ENCODE results near the gene CSNK2A1. TPM values are rescaled to one million over a fixed set of nuclear protein-coding genes. Genes with fewer than 3 reads are reported as not detected.

The CSNK2A1 gene
- total RNA-seq, 2 donors from 2014 or later = 107 to 144 TPM

GRCh38 chr20:483815-484644 lies 59.6 kb downstream of the CSNK2A1 start:
- intact Hi-C loops (cut with DNase I) = no loop called here
- DNase-seq = no peak
- Histone ChIP-seq H3K36me3 (peaks cover 4% of the 10 kb centered on the region), H3K27me3 (no peaks in the 10 kb centered on the region), H3K4me1 (no peaks in the 10 kb centered on the region), H3K9ac (ENCODE audit: low read depth in 2 of 2, low read length in 2 of 2) (no peak overlapping the region), H3K9me3 (no peaks in the 10 kb centered on the region), H3K4me3 (no peak overlapping the region), H3K27ac (no peak overlapping the region)
- no peak for TF ChIP-seq CTCF (IDR thresholded peaks at IDR 0.05)

- Histone ChIP-seq H3K27ac (no peak overlapping the region), H3K9me3 (no peaks in the 10 kb centered on the region), H3K4me3 (no peak overlapping the region), H3K4me1 (no peaks in the 10 kb centered on the region), H3K27me3 (no peaks in the 10 kb centered on the region), H3K36me3 (peaks cover 10% of the 10 kb centered on the region), H3K9ac (ENCODE audit: low read depth in 2 of 2, low read length in 2 of 2) (no peak overlapping the region)
- DNase-seq = no peak
- intact Hi-C loops (cut with DNase I) = no loop called here
- no peak for TF ChIP-seq CTCF (IDR thresholded peaks at IDR 0.05)
Observed at GRCh38 chr20:481167-481566, 62.4 kb downstream of the CSNK2A1 start.

GRCh38 chr20:480044-480443 lies 63.5 kb downstream of the CSNK2A1 start:
- Histone ChIP-seq H3K9me3 (no peaks in the 10 kb centered on the region), H3K9ac (ENCODE audit: low read depth in 2 of 2, low read length in 2 of 2) (no peak overlapping the region), H3K27ac (no peak overlapping the region), H3K36me3 (peaks cover 10% of the 10 kb centered on the region), H3K4me3 (no peak overlapping the region), H3K4me1 (peaks cover 4% of the 10 kb centered on the region), H3K27me3 (no peaks in the 10 kb centered on the region)
- DNase-seq = no peak
- intact Hi-C loops (cut with DNase I) = no loop called here
- TF ChIP-seq CTCF (IDR thresholded peaks at IDR 0.05) = no peak

- H3K36me3 ChIP-seq = peaks cover 10% of the 10 kb centered on the region
- no peak overlapping the region for H3K27ac ChIP-seq
- TF ChIP-seq CTCF (IDR thresholded peaks at IDR 0.05) = no peak
- intact Hi-C loops (cut with DNase I) = loop anchor here (5.0 kb wide), 2 partner anchors 47 to 127 kb away; no protein-coding TSS in a partner anchor
- H3K4me1 ChIP-seq = peaks cover 4% of the 10 kb centered on the region
- no peaks in the 10 kb centered on the region for H3K27me3 ChIP-seq
- no peaks in the 10 kb centered on the region for H3K9me3 ChIP-seq
- no peak for DNase-seq
- no peak overlapping the region for H3K4me3 ChIP-seq
- H3K9ac ChIP-seq (ENCODE audit: low read depth in 2 of 2, low read length in 2 of 2) = no peak overlapping the region
Observed at GRCh38 chr20:479487-479886, 64.1 kb downstream of the CSNK2A1 start.

GRCh38 chr20:478949-479429 lies 64.6 kb downstream of the CSNK2A1 start:
- H3K9me3 ChIP-seq = no peaks in the 10 kb centered on the region
- DNase-seq = peak; percentile 43

More at GRCh38 chr20:478949-479429, 64.6 kb downstream of the CSNK2A1 start:
- Histone ChIP-seq H3K4me1 (peaks cover 4% of the 10 kb centered on the region), H3K36me3 (peaks cover 10% of the 10 kb centered on the region), H3K27me3 (no peaks in the 10 kb centered on the region), H3K4me3 (no peak overlapping the region), H3K9ac (ENCODE audit: low read depth in 2 of 2, low read length in 2 of 2) (no peak overlapping the region), H3K27ac (no peak overlapping the region)
- intact Hi-C loops (cut with DNase I) = loop anchor here (5.0 kb wide), 2 partner anchors 47 to 127 kb away; no protein-coding TSS in a partner anchor
- peak; percentile 44 for TF ChIP-seq CTCF (IDR thresholded peaks at IDR 0.05)

Data from colonic mucosa (tissue), 4 donors.